Activated naive CD8-positive, alpha-beta T cell treated with anti-CD3 and anti-CD28 coated beads, Interleukin-2, amount 50 U/mL, for 24 hours (primary cell): ENCODE measurements around the gene CFAP77.

Experiments used
- ATAC-seq: fragments of 150-1000 bp; cut with Tn5 transposase; one replicate; pipeline ENCODE4 v1.10.0; 2021
- DNase-seq: peaks from one replicate; pipeline ENCODE4 v3.0.0; 2021
- H3K27ac Mint-ChIP-seq: one replicate; pipeline ENCODE4 v1.8.0; 2021; ENCODE audit warnings: mild to moderate bottlenecking, mixed read lengths
- H3K27me3 Mint-ChIP-seq: one replicate; pipeline ENCODE4 v1.8.0; 2021; ENCODE audit warnings: mixed read lengths
- H3K36me3 Mint-ChIP-seq: one replicate; pipeline ENCODE4 v1.8.0; 2021; ENCODE audit warnings: low read depth, mixed read lengths
- H3K4me1 Mint-ChIP-seq: one replicate; pipeline ENCODE4 v1.8.0; 2021; ENCODE audit warnings: mixed read lengths
- H3K4me3 Mint-ChIP-seq: one replicate; pipeline ENCODE4 v1.8.0; 2021; ENCODE audit warnings: mild to moderate bottlenecking, moderate library complexity, mixed read lengths
- H3K9me3 Mint-ChIP-seq: one replicate; pipeline ENCODE4 v1.8.0; 2021; ENCODE audit warnings: mixed read lengths

CFAP77 gene

GRCh38 chr9:132456241-132456640 is 46.2 kb downstream of the CFAP77 start:
- ATAC-seq: no peak
- no peak for DNase-seq
- no peaks in the 10 kb centered on the region for H3K9me3 Mint-ChIP-seq
- H3K27me3 Mint-ChIP-seq: peaks cover 47% of the 10 kb centered on the region
- H3K4me3 Mint-ChIP-seq: no peak overlapping the region
- no peaks in the 10 kb centered on the region for H3K36me3 Mint-ChIP-seq
- H3K27ac Mint-ChIP-seq: no peak overlapping the region
- peaks cover 9% of the 10 kb centered on the region for H3K4me1 Mint-ChIP-seq

GRCh38 chr9:132457504-132458236 is 47.7 kb downstream of the CFAP77 start:
- Mint-ChIP-seq H3K36me3 (no peaks in the 10 kb centered on the region), H3K27me3 (peaks cover 35% of the 10 kb centered on the region), H3K4me1 (no peaks in the 10 kb centered on the region), H3K4me3 (no peak overlapping the region), H3K9me3 (no peaks in the 10 kb centered on the region), H3K27ac (no peak overlapping the region)
- no peak for ATAC-seq
- DNase-seq: no peak

- H3K4me1 Mint-ChIP-seq: no peaks in the 10 kb centered on the region
- no peak overlapping the region for H3K4me3 Mint-ChIP-seq
- no peak for ATAC-seq
- H3K9me3 Mint-ChIP-seq: no peaks in the 10 kb centered on the region
- peaks cover 33% of the 10 kb centered on the region for H3K27me3 Mint-ChIP-seq
- H3K27ac Mint-ChIP-seq: no peak overlapping the region
- DNase-seq: no peak
- no peaks in the 10 kb centered on the region for H3K36me3 Mint-ChIP-seq
Observed at GRCh38 chr9:132458432-132458831, 48.4 kb downstream of the CFAP77 start.

- DNase-seq (no peak), ATAC-seq (no peak)
- Mint-ChIP-seq H3K27me3 (peaks cover 21% of the 10 kb centered on the region), H3K4me3 (no peak overlapping the region), H3K27ac (no peak overlapping the region), H3K36me3 (no peaks in the 10 kb centered on the region), H3K9me3 (no peaks in the 10 kb centered on the region), H3K4me1 (no peaks in the 10 kb centered on the region)
Observed at GRCh38 chr9:132459661-132460060, 49.6 kb downstream of the CFAP77 start.

GRCh38 chr9:132460240-132460639 is 50.2 kb downstream of the CFAP77 start:
- H3K4me1 Mint-ChIP-seq: no peaks in the 10 kb centered on the region
- no peak overlapping the region for H3K27ac Mint-ChIP-seq
- H3K4me3 Mint-ChIP-seq: no peak overlapping the region
- ATAC-seq: no peak
- no peak for DNase-seq
- H3K9me3 Mint-ChIP-seq: no peaks in the 10 kb centered on the region
- H3K27me3 Mint-ChIP-seq: peaks cover 19% of the 10 kb centered on the region
- H3K36me3 Mint-ChIP-seq: no peaks in the 10 kb centered on the region

- no peaks in the 10 kb centered on the region for H3K9me3 Mint-ChIP-seq
- no peak for ATAC-seq
Observed at GRCh38 chr9:132461281-132461896, 51.4 kb downstream of the CFAP77 start.

GRCh38 chr9:132461971-132462370 is 52.0 kb downstream of the CFAP77 start:
- H3K9me3 Mint-ChIP-seq: no peaks in the 10 kb centered on the region
- no peak overlapping the region for H3K27ac Mint-ChIP-seq
- no peak for DNase-seq
- H3K36me3 Mint-ChIP-seq: no peaks in the 10 kb centered on the region
- no peak overlapping the region for H3K4me3 Mint-ChIP-seq
- peaks cover 16% of the 10 kb centered on the region for H3K27me3 Mint-ChIP-seq
- ATAC-seq: no peak
- no peaks in the 10 kb centered on the region for H3K4me1 Mint-ChIP-seq

More at GRCh38 chr9:132461281-132461896, 51.4 kb downstream of the CFAP77 start:
- Mint-ChIP-seq H3K4me3 (no peak overlapping the region), H3K27ac (no peak overlapping the region), H3K4me1 (no peaks in the 10 kb centered on the region), H3K36me3 (no peaks in the 10 kb centered on the region), H3K27me3 (peaks cover 20% of the 10 kb centered on the region)
- no peak for DNase-seq

- Mint-ChIP-seq H3K4me1 (no peaks in the 10 kb centered on the region), H3K36me3 (no peaks in the 10 kb centered on the region), H3K4me3 (no peak overlapping the region), H3K27ac (no peak overlapping the region), H3K9me3 (no peaks in the 10 kb centered on the region), H3K27me3 (peaks cover 18% of the 10 kb centered on the region)
- ATAC-seq (no peak), DNase-seq (no peak)
Observed at GRCh38 chr9:132464547-132464946, 54.5 kb downstream of the CFAP77 start.

- H3K9me3 Mint-ChIP-seq: no peaks in the 10 kb centered on the region
- peaks cover 21% of the 10 kb centered on the region for H3K27me3 Mint-ChIP-seq
- H3K4me3 Mint-ChIP-seq: no peak overlapping the region
- ATAC-seq (no peak), DNase-seq (no peak)
- H3K36me3 Mint-ChIP-seq: no peaks in the 10 kb centered on the region
- no peak overlapping the region for H3K27ac Mint-ChIP-seq
- no peaks in the 10 kb centered on the region for H3K4me1 Mint-ChIP-seq
Observed at GRCh38 chr9:132465131-132465635, 55.2 kb downstream of the CFAP77 start.

GRCh38 chr9:132472199-132472598 is 62.2 kb downstream of the CFAP77 start:
- no peak overlapping the region for H3K4me3 Mint-ChIP-seq
- H3K36me3 Mint-ChIP-seq: no peaks in the 10 kb centered on the region
- H3K9me3 Mint-ChIP-seq: no peaks in the 10 kb centered on the region
- no peak overlapping the region for H3K27ac Mint-ChIP-seq
- peaks cover 2% of the 10 kb centered on the region for H3K4me1 Mint-ChIP-seq
- no peak for ATAC-seq
- peaks cover 34% of the 10 kb centered on the region for H3K27me3 Mint-ChIP-seq
- no peak for DNase-seq

GRCh38 chr9:132472599-132472998 is 62.6 kb downstream of the CFAP77 start:
- H3K27ac Mint-ChIP-seq: no peak overlapping the region
- H3K4me3 Mint-ChIP-seq: no peak overlapping the region
- ATAC-seq (no peak), DNase-seq (no peak)
- H3K4me1 Mint-ChIP-seq: peaks cover 2% of the 10 kb centered on the region
- no peaks in the 10 kb centered on the region for H3K36me3 Mint-ChIP-seq
- no peaks in the 10 kb centered on the region for H3K9me3 Mint-ChIP-seq
- H3K27me3 Mint-ChIP-seq: peaks cover 35% of the 10 kb centered on the region

GRCh38 chr9:132474253-132474652 is 64.2 kb downstream of the CFAP77 start:
- no peak for DNase-seq
- ATAC-seq: no peak
- Mint-ChIP-seq H3K4me1 (peaks cover 4% of the 10 kb centered on the region), H3K27ac (no peak overlapping the region), H3K27me3 (peaks cover 37% of the 10 kb centered on the region), H3K4me3 (no peak overlapping the region), H3K36me3 (no peaks in the 10 kb centered on the region), H3K9me3 (no peaks in the 10 kb centered on the region)

- Mint-ChIP-seq H3K4me3 (no peak overlapping the region), H3K27ac (no peak overlapping the region), H3K9me3 (no peaks in the 10 kb centered on the region), H3K36me3 (no peaks in the 10 kb centered on the region), H3K4me1 (peaks cover 2% of the 10 kb centered on the region), H3K27me3 (peaks cover 56% of the 10 kb centered on the region)
- no peak for DNase-seq
- no peak for ATAC-seq
Observed at GRCh38 chr9:132478353-132479050, 68.5 kb downstream of the CFAP77 start.

- Mint-ChIP-seq H3K4me3 (no peak overlapping the region), H3K4me1 (peaks cover 2% of the 10 kb centered on the region), H3K9me3 (no peaks in the 10 kb centered on the region), H3K27ac (no peak overlapping the region), H3K27me3 (peaks cover 61% of the 10 kb centered on the region), H3K36me3 (no peaks in the 10 kb centered on the region)
- no peak for ATAC-seq
- DNase-seq: no peak
Observed at GRCh38 chr9:132479733-132480132, 69.7 kb downstream of the CFAP77 start.
